Gastrocnemius medialis (tissue), 4 donors: Measurements from ENCODE around the gene ENPP5. TPM values are rescaled to one million over a fixed set of nuclear protein-coding genes. Genes with fewer than 3 reads are reported as not detected.
A peak's percentile ranks its signal among the peaks of the same experiment; 100 is the strongest.
"Not testable (repeated sequence)": the region's sequence is repeated elsewhere in the genome, so short reads cannot be mapped to it uniquely, and the experiment has no call there.

Source experiments
- ATAC-seq, 2 donors: fragments of 150-250 bp; one replicate each; pipeline ENCODE4 v1.9.1; 2016
- DNase-seq, 2 donors: peaks; one replicate each; pipeline ENCODE4 v3.0.0-alpha.2; 2019
- H3K27ac ChIP-seq, 4 donors: fragments of 200-600 bp; sonication (generic); 1 replicate in 1 of 4; 2 replicates in 3 of 4; pipeline ENCODE4 v1.5.1; 2016 to 2018; ENCODE audit warnings: mild to moderate bottlenecking in 2 of 4, moderate library complexity in 1 of 4
- H3K27me3 ChIP-seq, 3 donors: fragments of 200-600 bp; sonication (generic) in 2 of 3; 1 replicate in 1 of 3; 2 replicates in 2 of 3; pipeline versions ENCODE4 v1.5.1 to v1.6.0; 2016 to 2019; ENCODE audit warnings: mild to moderate bottlenecking in 1 of 3, moderate library complexity in 1 of 3
- H3K36me3 ChIP-seq, 2 donors: fragments of 200-600 bp; sonication (generic) in 1 of 2; one replicate each; pipeline ENCODE4 v1.5.1; 2017 to 2018
- H3K4me1 ChIP-seq, 2 donors: fragments of 200-600 bp; sonication (generic) in 1 of 2; one replicate each; pipeline ENCODE4 v1.5.1; 2016 to 2017; ENCODE audit warnings: mild to moderate bottlenecking in 2 of 2
- H3K4me3 ChIP-seq, 4 donors: fragments of 200-600 bp; sonication (generic) in 3 of 4; 1 replicate in 1 of 4; 2 replicates in 3 of 4; pipeline ENCODE4 v1.5.1; 2016 to 2019; ENCODE audit warnings: mild to moderate bottlenecking in 2 of 4
- H3K9me3 ChIP-seq, 3 donors: fragments of 200-600 bp; sonication (generic) in 2 of 3; 1 replicate in 1 of 3; 2 replicates in 2 of 3; pipeline ENCODE4 v1.5.1; 2016 to 2019
- CTCF ChIP-seq, 5 experiments: fragments of 450-650 bp in 3 of 5; fragments of 200-600 bp in 2 of 5; sonication (generic) in 2 of 5; IDR thresholded peaks in 4 of 5; conservative IDR thresholded peaks in 1 of 5; 1 replicate in 4 of 5; 2 replicates in 1 of 5; pipeline ENCODE4 v1.5.1; 2016 to 2019; ENCODE audit warnings: antibody characterized with exemption in 5 of 5, mild to moderate bottlenecking in 3 of 5, moderate library complexity in 3 of 5
- POLR2A ChIP-seq, 2 donors: fragments of 450-650 bp; IDR thresholded peaks; one replicate each; pipeline ENCODE4 v1.6.1; 2017; ENCODE audit warnings: antibody characterized with exemption in 2 of 2, mild to moderate bottlenecking in 2 of 2, moderate library complexity in 2 of 2
- in situ Hi-C, 4 donors: fragments of 200-750 bp; cut with MboI; loops; one replicate each; pipeline versions ENCODE4 v1.15.0 to v1.8.0; 2017; ENCODE audit warnings: low sequenced_read_pairs in 4 of 4
- intact Hi-C: fragments of 100-400 bp; cut with DNase I; formaldehyde crosslinking; loops from one replicate; pipeline ENCODE4 v1.15.1; 2023; ENCODE audit warnings: low total_unique reads
- total RNA-seq, 4 donors: library from RNA; depleted of rRNA; stranded (reverse); fragments of >200 nt; gene quantifications; one replicate each; pipeline versions ENCODE4 v1.1.0 to v1.2.3, GENCODE V29; 2016

ENPP5 gene
- total RNA-seq, 4 donors from 2014 or later = 9.9 to 28.3 (median 19.2) TPM

GRCh38 chr6:46134216-46134615 lies 36.6 kb downstream of the ENPP5 start:
- TF ChIP-seq CTCF (IDR thresholded peaks at IDR 0.05 in 4 of 5, conservative IDR thresholded peaks at IDR 0.05 in 1 of 5) (no peak), POLR2A (IDR thresholded peaks at IDR 0.05) (no peak)
- Histone ChIP-seq H3K36me3 (no peaks in the 10 kb centered on the region), H3K27ac (peak overlapping the region in 1 of 4 donors; percentile 61), H3K27me3 (no peaks in the 10 kb centered on the region), H3K4me3 (no peak overlapping the region), H3K9me3 (no peaks in the 10 kb centered on the region), H3K4me1 (peaks cover 34 to 51% of the 10 kb centered on the region in 2 donors)
- intact Hi-C loops (no loop called here), in situ Hi-C loops (no loop called here)
- DNase-seq = no peak
- no peak for ATAC-seq

GRCh38 chr6:46131291-46131690 lies 39.5 kb downstream of the ENPP5 start:
- peaks cover 37 to 42% of the 10 kb centered on the region in 2 donors for H3K4me1 ChIP-seq
- in situ Hi-C loops, H3K27ac ChIP-seq, ATAC-seq, H3K9me3 ChIP-seq, H3K27me3 ChIP-seq, H3K36me3 ChIP-seq, intact Hi-C loops, DNase-seq: not testable (repeated sequence)
- H3K4me3 ChIP-seq = peak overlapping the region in 1 of 4 donors; percentile 97

GRCh38 chr6:46130666-46131065 lies 40.1 kb downstream of the ENPP5 start:
- H3K4me1 ChIP-seq = peaks cover 31 to 35% of the 10 kb centered on the region in 2 donors
- H3K4me3 ChIP-seq = peak overlapping the region; percentile 72 to 97 (median 88)
- ATAC-seq (peak in 1 of 2 donors; percentile 5), DNase-seq (no peak)
- H3K36me3 ChIP-seq = no peaks in the 10 kb centered on the region
- no peaks in the 10 kb centered on the region for H3K27me3 ChIP-seq
- intact Hi-C loops = no loop called here
- no peaks in the 10 kb centered on the region for H3K9me3 ChIP-seq
- in situ Hi-C loops = no loop called here
- H3K27ac ChIP-seq = peak overlapping the region; percentile 89 to 92 (median 91)
- peak in 1 of 2 donors; percentile 17 for TF ChIP-seq POLR2A (IDR thresholded peaks at IDR 0.05)
- TF ChIP-seq CTCF (IDR thresholded peaks at IDR 0.05 in 4 of 5, conservative IDR thresholded peaks at IDR 0.05 in 1 of 5) = no peak

- Histone ChIP-seq H3K36me3 (no peaks in the 10 kb centered on the region), H3K27me3 (no peaks in the 10 kb centered on the region), H3K4me3 (peak within 1 kb of the TSS; percentile 72 to 97 (median 88)), H3K27ac (peak within 1 kb of the TSS; percentile 89 to 92 (median 91)), H3K4me1 (peaks cover 28 to 29% of the 10 kb centered on the region in 2 donors), H3K9me3 (no peaks in the 10 kb centered on the region)
- intact Hi-C loops = loop anchor here (2.0 to 5.0 kb wide), 4 partner anchors 25 to 78 kb away; partner anchors contain the start of gene ENPP5
- in situ Hi-C loops = no loop called here
- ATAC-seq (peak; percentile 95 to 97), DNase-seq (peak; percentile 78 to 92)
- TF ChIP-seq CTCF (IDR thresholded peaks at IDR 0.05 in 4 of 5, conservative IDR thresholded peaks at IDR 0.05 in 1 of 5) (no peak), POLR2A (IDR thresholded peaks at IDR 0.05) (peak; percentile 93 to 96)
These were observed 40.9 kb downstream of the ENPP5 start, which contains the start of gene ENPP4 for GRCh38 chr6:46129629-46130511. TSS of gene ENPP4 (plus strand) at chr6:46129989. CDS start at chr6:46139584, 9,595 bp downstream.

- peaks cover 28 to 29% of the 10 kb centered on the region in 2 donors for H3K4me1 ChIP-seq
- TF ChIP-seq POLR2A (IDR thresholded peaks at IDR 0.05) = no peak
- TF ChIP-seq CTCF (IDR thresholded peaks at IDR 0.05 in 4 of 5, conservative IDR thresholded peaks at IDR 0.05 in 1 of 5) = no peak
- H3K27me3 ChIP-seq = no peaks in the 10 kb centered on the region
- peak in 1 of 2 donors; percentile 3 for DNase-seq
- no peaks in the 10 kb centered on the region for H3K9me3 ChIP-seq
- in situ Hi-C loops (no loop called here), intact Hi-C loops (loop anchor here (2.0 to 5.0 kb wide), 4 partner anchors 24 to 77 kb away; partner anchors contain the start of gene ENPP5)
- peak overlapping the region; percentile 89 to 92 (median 91) for H3K27ac ChIP-seq
- no peaks in the 10 kb centered on the region for H3K36me3 ChIP-seq
- peak overlapping the region; percentile 72 to 97 (median 88) for H3K4me3 ChIP-seq
- ATAC-seq = peak in 1 of 2 donors; percentile 56
These were observed 41.5 kb downstream of the ENPP5 start for GRCh38 chr6:46129291-46129628.
